ENCODE measurements around the gene PPP1R8. TPM values are rescaled to one million over a fixed set of nuclear protein-coding genes. Genes with fewer than 3 reads are reported as not detected.

PPP1R8 gene
- total and polyA plus RNA-seq, 9 of the 15 experiments (the other 6 are each of a cell fraction or from before 2014, with no cell fraction given), result 16.2 to 107 (median 75.3) TPM

- TF ChIP-seq, protein P1, sequence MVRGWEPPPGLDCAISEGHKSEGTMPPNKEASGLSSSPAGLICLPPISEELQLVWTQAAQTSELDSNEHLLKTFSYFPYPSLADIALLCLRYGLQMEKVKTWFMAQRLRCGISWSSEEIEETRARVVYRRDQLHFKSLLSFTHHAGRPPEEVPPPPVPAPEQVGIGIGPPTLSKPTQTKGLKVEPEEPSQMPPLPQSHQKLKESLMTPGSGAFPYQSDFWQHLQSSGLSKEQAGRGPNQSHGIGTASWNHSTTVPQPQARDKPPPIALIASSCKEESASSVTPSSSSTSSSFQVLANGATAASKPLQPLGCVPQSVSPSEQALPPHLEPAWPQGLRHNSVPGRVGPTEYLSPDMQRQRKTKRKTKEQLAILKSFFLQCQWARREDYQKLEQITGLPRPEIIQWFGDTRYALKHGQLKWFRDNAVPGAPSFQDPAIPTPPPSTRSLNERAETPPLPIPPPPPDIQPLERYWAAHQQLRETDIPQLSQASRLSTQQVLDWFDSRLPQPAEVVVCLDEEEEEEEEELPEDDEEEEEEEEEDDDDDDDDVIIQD (CRISPR knock-in tag; IDR thresholded peaks at IDR 0.05), result no peak
- TF ChIP-seq MEF2A (IDR thresholded peaks at IDR 0.05; ENCODE audit: control insufficient read depth, low read depth, low read length), result no peak
- TF ChIP-seq ZNF197 (CRISPR knock-in tag; IDR thresholded peaks at IDR 0.05; ENCODE audit: low read depth), result no peak
- TF ChIP-seq NR2C1 (IDR thresholded peaks at IDR 0.05), result no peak
- 0 out of 2 replicates have a peak, but pooled peaks have one; percentile 8 for TF ChIP-seq NR2C1 (tag; IDR thresholded peaks at IDR 0.05)
- TF ChIP-seq SPI1 (IDR thresholded peaks at IDR 0.05; ENCODE audit: borderline replicate concordance, low read depth, low read length), result no peak
- TF ChIP-seq SMARCA5 (IDR thresholded peaks at IDR 0.05), result no peak
- no peak for TF ChIP-seq MCM7 (IDR thresholded peaks at IDR 0.05)
- no peak for TF ChIP-seq ZBTB7A (IDR thresholded peaks at IDR 0.05; ENCODE audit: borderline replicate concordance, control insufficient read depth, low read depth, low read length)
- peak; percentile 84 for TF ChIP-seq C11orf30 (IDR thresholded peaks at IDR 0.05; ENCODE audit: low read depth)
- TF ChIP-seq GTF2A2 (tag; IDR thresholded peaks at IDR 0.05), result peak; percentile 72; the same call in 1 of the 2 replicates
- no peak for TF ChIP-seq ATF6 (CRISPR knock-in tag; IDR thresholded peaks at IDR 0.05)
- no peak for TF ChIP-seq ID3 (CRISPR knock-in tag; IDR thresholded peaks at IDR 0.05)
- TF ChIP-seq ID3 (tag; IDR thresholded peaks at IDR 0.05), result no peak
- TF ChIP-seq MYC (IDR thresholded peaks at IDR 0.05; ENCODE audit: low read depth, low read length), result peak; percentile 69; the same call in 1 of the 2 replicates
- 0 out of 2 replicates have a peak, but pooled peaks have one; percentile 49 for TF ChIP-seq MYC (CRISPR knock-in tag; IDR thresholded peaks at IDR 0.05; ENCODE audit: borderline replicate concordance, low read depth)
- no peak for TF ChIP-seq HEY1 (CRISPR knock-in tag; IDR thresholded peaks at IDR 0.05; ENCODE audit: borderline replicate concordance)
- 0 out of 2 replicates have a peak, but pooled peaks have one; percentile 11 for TF ChIP-seq MTA2 (IDR thresholded peaks at IDR 0.05; ENCODE audit: low read depth)
- no peak for TF ChIP-seq TARDBP (IDR thresholded peaks at IDR 0.05)
- TF ChIP-seq SAFB (IDR thresholded peaks at IDR 0.05; ENCODE audit: borderline replicate concordance, low read depth, low read length), result no peak
- 0 out of 2 replicates have a peak, but pooled peaks have one; percentile 27 for TF ChIP-seq ZNF830 (CRISPR knock-in tag; IDR thresholded peaks at IDR 0.05)
- TF ChIP-seq, protein P2, sequence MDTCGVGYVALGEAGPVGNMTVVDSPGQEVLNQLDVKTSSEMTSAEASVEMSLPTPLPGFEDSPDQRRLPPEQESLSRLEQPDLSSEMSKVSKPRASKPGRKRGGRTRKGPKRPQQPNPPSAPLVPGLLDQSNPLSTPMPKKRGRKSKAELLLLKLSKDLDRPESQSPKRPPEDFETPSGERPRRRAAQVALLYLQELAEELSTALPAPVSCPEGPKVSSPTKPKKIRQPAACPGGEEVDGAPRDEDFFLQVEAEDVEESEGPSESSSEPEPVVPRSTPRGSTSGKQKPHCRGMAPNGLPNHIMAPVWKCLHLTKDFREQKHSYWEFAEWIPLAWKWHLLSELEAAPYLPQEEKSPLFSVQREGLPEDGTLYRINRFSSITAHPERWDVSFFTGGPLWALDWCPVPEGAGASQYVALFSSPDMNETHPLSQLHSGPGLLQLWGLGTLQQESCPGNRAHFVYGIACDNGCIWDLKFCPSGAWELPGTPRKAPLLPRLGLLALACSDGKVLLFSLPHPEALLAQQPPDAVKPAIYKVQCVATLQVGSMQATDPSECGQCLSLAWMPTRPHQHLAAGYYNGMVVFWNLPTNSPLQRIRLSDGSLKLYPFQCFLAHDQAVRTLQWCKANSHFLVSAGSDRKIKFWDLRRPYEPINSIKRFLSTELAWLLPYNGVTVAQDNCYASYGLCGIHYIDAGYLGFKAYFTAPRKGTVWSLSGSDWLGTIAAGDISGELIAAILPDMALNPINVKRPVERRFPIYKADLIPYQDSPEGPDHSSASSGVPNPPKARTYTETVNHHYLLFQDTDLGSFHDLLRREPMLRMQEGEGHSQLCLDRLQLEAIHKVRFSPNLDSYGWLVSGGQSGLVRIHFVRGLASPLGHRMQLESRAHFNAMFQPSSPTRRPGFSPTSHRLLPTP (IDR thresholded peaks at IDR 0.05; ENCODE audit: borderline replicate concordance, extremely low read depth, insufficient read length), result no peak
- peak; percentile 96 for TF ChIP-seq BRD4 (IDR thresholded peaks at IDR 0.05)
These were observed at the start of gene PPP1R8 (continued) for GRCh38 chr1:27830621-27831440.

Measured in K562 (cell line).